Measurements from ENCODE around the gene SNRPE.

SNRPE gene

DNA sequence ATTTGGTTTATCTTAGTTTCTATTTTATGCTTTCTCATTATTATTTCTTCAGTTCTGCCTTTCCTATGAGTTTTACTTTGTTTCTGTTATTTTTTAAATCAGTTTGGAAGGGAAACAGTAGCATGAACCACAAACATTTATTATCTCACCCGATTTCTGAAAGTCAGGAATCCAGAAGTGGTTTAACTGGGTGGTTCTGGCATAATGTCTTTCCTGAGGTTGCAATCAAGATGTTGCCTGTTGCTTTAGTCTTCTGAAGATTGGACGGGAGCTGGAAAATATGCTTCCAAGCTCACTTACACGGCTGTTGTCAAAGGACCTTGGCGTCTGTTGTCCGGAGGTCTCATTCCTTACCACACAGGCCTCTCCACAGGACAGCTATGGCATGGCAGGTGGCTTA lies 50.4 kb downstream of the SNRPE start:
- Histone ChIP-seq H3K27ac (ENCODE audit: low read depth, low read length) (no peak overlapping the region), H3K36me3 (ENCODE audit: control insufficient read depth, insufficient read depth, low read length) (no peaks in the 10 kb centered on the region), H3K4me1 (ENCODE audit: control insufficient read depth, insufficient read depth, low read length) (no peaks in the 10 kb centered on the region), H3K4me3 (ENCODE audit: low read depth, low read length) (no peak overlapping the region), H3K9me3 (ENCODE audit: control insufficient read depth, insufficient read depth, low read length) (no peaks in the 10 kb centered on the region), H3K9ac (ENCODE audit: low read depth, low read length) (no peak overlapping the region), H3K27me3 (ENCODE audit: control insufficient read depth, insufficient read depth, low read length) (no peaks in the 10 kb centered on the region)

DNA sequence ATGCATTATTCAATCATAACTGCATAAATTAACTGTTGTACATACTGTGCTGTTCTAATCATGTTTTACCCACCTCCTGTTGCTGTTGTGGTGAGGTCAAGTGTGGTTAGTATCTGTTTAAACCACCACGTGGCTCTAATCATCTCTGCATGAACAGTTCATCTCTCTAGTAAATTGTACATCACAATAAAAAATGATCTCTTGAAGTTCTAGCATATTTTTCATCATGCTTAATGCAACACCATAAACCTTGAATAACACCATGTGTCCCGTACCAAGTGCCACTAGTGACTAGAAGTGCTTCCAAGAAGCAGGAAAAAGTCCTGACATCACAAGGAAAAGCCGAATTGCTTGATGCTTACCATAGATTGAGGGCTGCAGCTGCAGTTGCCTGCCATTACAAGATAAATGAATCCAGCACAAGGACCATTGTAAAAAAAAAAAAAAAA lies 51.7 kb downstream of the SNRPE start:
- Histone ChIP-seq H3K36me3 (ENCODE audit: control insufficient read depth, insufficient read depth, low read length) (no peaks in the 10 kb centered on the region), H3K9ac (ENCODE audit: low read depth, low read length) (no peak overlapping the region), H3K9me3 (ENCODE audit: control insufficient read depth, insufficient read depth, low read length) (no peaks in the 10 kb centered on the region), H3K4me1 (ENCODE audit: control insufficient read depth, insufficient read depth, low read length) (no peaks in the 10 kb centered on the region), H3K27me3 (ENCODE audit: control insufficient read depth, insufficient read depth, low read length) (no peaks in the 10 kb centered on the region), H3K4me3 (ENCODE audit: low read depth, low read length) (no peak overlapping the region), H3K27ac (ENCODE audit: low read depth, low read length) (no peak overlapping the region)

DNA sequence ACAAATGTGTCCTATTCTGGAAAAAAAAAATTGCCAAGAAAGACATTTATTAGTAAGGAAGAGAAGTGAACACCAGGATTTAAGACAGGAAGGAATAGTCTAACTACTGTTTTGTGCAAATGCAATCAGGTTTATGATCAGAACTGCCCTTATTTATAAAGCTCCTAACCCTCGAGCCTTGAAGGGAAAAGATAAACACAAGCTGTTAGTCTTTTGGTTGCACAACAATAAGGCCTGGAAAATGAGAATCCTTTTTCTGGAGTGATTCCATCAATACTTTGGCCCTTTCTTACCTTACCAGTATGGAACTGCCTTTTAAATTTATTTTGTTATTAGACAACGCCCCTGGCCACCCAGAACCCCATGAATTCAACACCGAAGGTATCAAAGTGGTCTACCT lies 52.9 kb downstream of the SNRPE start:
- Histone ChIP-seq H3K36me3 (ENCODE audit: control insufficient read depth, insufficient read depth, low read length) (no peaks in the 10 kb centered on the region), H3K9ac (ENCODE audit: low read depth, low read length) (no peak overlapping the region)

DNA sequence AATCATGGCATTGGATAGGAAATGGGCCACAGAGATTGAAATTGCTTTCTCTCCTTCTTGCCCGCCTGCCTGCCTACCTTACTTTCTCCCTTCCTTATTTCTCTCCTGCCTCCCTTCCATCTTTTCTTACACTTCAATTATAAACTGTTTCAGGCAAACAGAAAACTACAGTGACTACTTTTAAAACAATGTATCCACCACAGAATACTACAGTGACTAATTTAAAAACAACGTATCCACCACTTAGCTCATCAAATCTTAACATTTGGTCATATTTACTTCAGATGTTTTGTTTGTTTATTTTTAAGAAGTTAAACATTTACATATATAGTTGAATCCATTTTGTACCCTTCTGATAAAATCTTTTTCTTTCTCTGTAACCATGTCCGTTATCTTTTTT lies 54.4 kb downstream of the SNRPE start:
- no peak overlapping the region for H3K27ac ChIP-seq (ENCODE audit: low read depth, low read length)
- H3K4me3 ChIP-seq (ENCODE audit: low read depth, low read length), result no peak overlapping the region
- no peaks in the 10 kb centered on the region for H3K4me1 ChIP-seq (ENCODE audit: control insufficient read depth, insufficient read depth, low read length)
- H3K27me3 ChIP-seq (ENCODE audit: control insufficient read depth, insufficient read depth, low read length), result no peaks in the 10 kb centered on the region
- H3K36me3 ChIP-seq (ENCODE audit: control insufficient read depth, insufficient read depth, low read length), result no peaks in the 10 kb centered on the region
- no peaks in the 10 kb centered on the region for H3K9me3 ChIP-seq (ENCODE audit: control insufficient read depth, insufficient read depth, low read length)
- H3K9ac ChIP-seq (ENCODE audit: low read depth, low read length), result no peak overlapping the region

More for the DNA sequence above, 52.9 kb downstream of the SNRPE start:
- H3K27me3 ChIP-seq (ENCODE audit: control insufficient read depth, insufficient read depth, low read length), result no peaks in the 10 kb centered on the region
- H3K4me1 ChIP-seq (ENCODE audit: control insufficient read depth, insufficient read depth, low read length), result no peaks in the 10 kb centered on the region
- no peak overlapping the region for H3K4me3 ChIP-seq (ENCODE audit: low read depth, low read length)
- H3K27ac ChIP-seq (ENCODE audit: low read depth, low read length), result no peak overlapping the region
- H3K9me3 ChIP-seq (ENCODE audit: control insufficient read depth, insufficient read depth, low read length), result no peaks in the 10 kb centered on the region

DNA sequence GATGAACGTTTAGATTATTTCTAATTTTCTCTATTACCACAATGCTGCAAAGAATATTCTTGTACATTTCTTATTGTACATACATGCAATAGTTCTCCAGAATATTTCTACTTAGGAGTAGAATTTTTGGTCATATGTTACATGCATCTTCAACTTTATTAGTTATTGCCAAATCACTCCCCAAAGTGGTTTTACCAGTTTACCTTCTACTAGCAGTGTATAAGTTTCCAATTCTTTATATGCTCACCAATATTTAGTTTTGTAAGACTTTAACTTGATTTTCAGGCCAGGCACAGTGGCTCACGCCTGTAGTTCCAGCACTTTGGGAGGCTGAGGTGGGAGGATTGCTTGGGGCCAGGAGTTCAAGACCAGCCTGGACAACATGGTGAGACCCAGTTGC lies 55.4 kb downstream of the SNRPE start:
- no peaks in the 10 kb centered on the region for H3K9me3 ChIP-seq (ENCODE audit: control insufficient read depth, insufficient read depth, low read length)
- H3K36me3 ChIP-seq (ENCODE audit: control insufficient read depth, insufficient read depth, low read length), result no peaks in the 10 kb centered on the region
- H3K4me3 ChIP-seq (ENCODE audit: low read depth, low read length), result no peak overlapping the region
- H3K27ac ChIP-seq (ENCODE audit: low read depth, low read length), result no peak overlapping the region
- no peaks in the 10 kb centered on the region for H3K27me3 ChIP-seq (ENCODE audit: control insufficient read depth, insufficient read depth, low read length)
- no peak overlapping the region for H3K9ac ChIP-seq (ENCODE audit: low read depth, low read length)
- H3K4me1 ChIP-seq (ENCODE audit: control insufficient read depth, insufficient read depth, low read length), result no peaks in the 10 kb centered on the region

Data from HUES48 (cell line).